H4 (cell line): Measurements from ENCODE around the gene PA2G4. TPM values are rescaled to one million over a fixed set of nuclear protein-coding genes. Genes with fewer than 3 reads are reported as not detected.
"Not testable (repeated sequence)": the region's sequence is repeated elsewhere in the genome, so short reads cannot be mapped to it uniquely, and the experiment has no call there.

Experiments used
- DNase-seq: peaks from one replicate; pipeline ENCODE4 v3.0.0-alpha.2; 2015; ENCODE audit warnings: low spot score
- total RNA-seq: library from RNA; depleted of rRNA; stranded (reverse); fragments of >200 nt; shearing (Covaris generic); gene quantifications from 2 replicates; pipeline ENCODE4 v1.2.3, GENCODE V29; 2014; rRNA removed

Gene PA2G4
- total RNA-seq = 203 and 227 TPM in 2 replicates

DNA sequence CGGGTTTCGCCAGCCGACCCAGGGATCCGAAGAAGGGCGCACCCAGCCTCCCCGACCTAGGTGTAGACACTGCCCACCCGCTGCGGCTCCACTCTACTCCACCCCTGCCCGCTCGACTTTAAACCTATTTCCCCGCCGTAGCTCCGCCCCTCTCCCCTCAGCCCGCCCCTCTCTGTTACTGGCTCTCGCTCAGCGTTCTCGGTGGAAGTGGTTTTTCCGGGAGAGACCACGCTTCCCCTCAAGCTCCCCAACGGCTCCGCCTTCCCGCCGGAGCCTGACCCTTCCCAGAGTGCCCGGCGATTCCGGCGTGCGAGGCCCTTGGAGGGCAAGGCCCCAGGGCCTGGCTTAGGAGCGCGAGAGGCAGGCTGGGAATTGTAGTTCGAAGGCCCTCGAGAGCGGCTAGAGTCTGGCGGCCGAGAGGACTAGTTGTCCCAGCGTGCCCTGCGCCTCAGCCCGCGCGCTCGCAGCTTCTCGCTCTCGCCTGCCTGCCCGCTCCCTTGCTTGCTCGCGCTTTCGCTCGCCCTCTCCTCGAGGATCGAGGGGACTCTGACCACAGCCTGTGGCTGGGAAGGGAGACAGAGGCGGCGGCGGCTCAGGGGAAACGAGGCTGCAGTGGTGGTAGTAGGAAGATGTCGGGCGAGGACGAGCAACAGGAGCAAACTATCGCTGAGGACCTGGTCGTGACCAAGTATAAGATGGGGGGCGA is at the start of gene PA2G4:
TSS of gene PA2G4 (plus strand) at position 451 of the 706 bp plus-strand sequence. CDS start at position 630, 179 bp downstream.
- DNase-seq = peak; percentile 98

DNA sequence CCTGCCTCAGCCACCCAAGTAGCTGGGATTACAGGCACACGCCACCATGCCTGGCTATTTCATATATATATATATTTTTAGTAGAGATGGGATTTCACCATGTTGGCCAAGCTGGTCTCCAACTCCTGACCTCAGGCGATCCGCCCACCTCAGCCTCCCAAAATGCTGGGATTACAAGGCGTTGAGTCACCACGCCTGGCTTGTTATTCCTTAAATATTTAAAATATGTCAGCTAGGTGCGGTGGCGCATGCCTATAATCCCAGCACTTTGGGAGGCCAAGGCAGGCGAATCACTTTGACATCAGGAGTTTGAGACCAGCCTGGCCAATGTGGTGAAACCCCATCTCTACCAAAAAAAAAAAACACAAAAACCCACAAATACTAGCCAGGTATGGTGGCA is 44.4 kb upstream of the PA2G4 start:
- not testable (repeated sequence) for DNase-seq

DNA sequence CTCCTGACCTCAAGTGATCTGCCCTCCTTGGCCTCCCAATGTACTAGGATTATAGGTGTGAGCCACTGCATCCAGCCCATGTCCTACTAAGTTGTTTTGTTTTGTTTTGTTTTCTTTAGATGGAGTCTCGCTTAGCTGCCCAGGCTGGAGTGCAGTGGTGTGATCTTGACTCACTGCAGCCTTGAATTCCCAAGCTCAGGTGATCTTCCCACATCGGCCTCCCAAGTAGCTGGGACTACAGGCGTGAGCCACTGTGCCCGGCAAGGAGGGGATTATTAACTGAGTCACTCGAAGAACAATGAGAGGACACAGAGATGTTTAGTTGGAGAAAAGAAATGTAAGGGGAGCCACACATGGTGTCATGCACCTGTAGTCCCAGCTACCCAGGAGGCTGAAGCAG is 42.4 kb upstream of the PA2G4 start:
- DNase-seq = no peak

DNA sequence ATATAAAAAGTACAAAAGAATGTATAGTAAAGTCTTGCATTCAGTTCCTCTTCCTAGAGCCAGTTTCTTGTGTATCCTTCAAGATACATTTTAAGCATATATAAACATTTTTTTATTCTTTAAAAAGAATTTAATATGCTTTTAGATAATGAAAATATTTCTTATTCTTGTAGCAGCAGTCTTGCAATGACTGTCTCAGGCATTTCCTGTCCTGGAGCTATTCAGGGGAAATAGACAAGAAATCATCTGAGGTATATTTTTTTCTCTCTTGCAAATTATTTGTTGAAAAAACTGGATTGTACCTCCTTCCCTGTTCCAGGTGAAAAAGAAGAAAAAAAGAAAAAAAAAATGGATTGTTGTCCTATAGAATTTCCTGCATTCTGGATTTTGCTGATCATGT is 41.4 kb upstream of the PA2G4 start:
- no peak for DNase-seq

DNA sequence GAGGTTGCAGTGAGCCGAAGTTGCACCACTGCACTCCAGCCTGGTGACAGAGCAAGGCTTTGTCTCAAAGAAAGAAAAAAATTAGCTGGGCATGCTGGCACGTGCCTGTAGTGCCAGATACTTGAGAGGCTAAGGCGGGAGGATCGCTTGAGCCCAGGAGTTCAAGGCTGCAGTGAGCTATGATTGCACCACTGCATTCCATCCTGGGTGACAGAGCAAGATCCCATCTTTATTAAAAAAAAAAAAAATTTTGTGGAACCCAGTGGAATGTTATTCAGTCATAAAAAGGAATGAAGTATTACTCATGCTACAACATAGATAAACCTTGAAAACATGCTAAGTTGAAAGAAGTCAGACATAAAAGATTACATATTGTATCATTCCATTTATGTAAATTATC is 32.7 kb upstream of the PA2G4 start:
- no peak for DNase-seq

DNA sequence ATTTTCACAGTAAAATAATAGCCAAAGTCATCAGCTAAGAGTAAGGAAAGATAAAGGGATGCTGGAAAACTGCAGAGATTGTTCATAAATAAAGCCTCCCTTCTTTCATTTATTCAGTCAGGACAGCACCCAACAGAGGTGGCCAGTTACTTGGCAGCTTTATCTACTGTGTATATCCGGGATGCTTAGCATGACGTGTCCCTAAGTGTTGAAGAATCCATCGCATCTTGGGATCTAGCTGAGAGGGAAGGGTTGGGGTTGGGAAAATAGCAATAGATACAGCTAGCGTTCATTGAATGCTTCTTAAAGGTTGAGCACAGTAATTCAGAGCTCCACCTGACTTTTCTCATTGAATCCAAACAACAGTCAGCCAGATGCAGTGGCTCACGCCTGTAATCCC is 30.0 kb upstream of the PA2G4 start:
- no peak for DNase-seq

DNA sequence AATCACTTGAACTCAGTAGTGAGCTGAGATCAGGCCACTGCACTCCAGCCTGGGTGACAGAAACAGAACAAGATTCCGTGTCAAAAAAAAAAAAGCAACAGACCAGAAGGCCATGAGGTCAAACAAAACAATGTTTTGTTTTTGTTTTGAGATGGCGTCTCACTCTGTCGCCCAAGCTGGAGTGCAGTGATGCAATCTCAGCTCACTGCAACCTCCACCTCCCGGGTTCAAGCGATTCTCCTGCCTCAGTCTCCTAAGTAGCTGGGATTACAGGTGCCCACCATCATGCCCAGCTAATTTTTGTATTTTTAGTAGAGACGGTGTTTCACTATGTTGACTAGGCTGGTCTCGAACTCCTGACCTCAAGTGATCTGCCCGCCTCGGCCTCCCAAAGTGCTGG is 26.4 kb upstream of the PA2G4 start:
- not testable (repeated sequence) for DNase-seq

DNA sequence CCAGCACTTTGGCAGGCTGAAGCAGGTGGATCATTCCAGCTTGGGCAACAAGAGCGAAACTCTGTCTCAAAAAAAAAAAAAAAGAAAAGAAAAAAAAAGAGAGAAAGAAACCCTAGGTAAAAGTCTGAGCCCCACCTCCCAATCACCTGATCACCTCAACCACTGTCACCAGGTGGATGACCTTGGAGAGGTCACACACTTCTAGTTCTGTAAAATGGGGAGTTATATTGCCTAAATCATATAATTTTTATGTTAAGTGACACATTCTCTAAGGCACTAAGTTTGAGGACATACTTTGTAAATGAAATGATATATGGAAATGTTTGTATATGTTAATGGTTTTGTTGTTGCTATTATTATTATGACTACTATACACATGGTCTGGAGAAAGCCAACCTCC is 25.9 kb upstream of the PA2G4 start:
- no peak for DNase-seq

DNA sequence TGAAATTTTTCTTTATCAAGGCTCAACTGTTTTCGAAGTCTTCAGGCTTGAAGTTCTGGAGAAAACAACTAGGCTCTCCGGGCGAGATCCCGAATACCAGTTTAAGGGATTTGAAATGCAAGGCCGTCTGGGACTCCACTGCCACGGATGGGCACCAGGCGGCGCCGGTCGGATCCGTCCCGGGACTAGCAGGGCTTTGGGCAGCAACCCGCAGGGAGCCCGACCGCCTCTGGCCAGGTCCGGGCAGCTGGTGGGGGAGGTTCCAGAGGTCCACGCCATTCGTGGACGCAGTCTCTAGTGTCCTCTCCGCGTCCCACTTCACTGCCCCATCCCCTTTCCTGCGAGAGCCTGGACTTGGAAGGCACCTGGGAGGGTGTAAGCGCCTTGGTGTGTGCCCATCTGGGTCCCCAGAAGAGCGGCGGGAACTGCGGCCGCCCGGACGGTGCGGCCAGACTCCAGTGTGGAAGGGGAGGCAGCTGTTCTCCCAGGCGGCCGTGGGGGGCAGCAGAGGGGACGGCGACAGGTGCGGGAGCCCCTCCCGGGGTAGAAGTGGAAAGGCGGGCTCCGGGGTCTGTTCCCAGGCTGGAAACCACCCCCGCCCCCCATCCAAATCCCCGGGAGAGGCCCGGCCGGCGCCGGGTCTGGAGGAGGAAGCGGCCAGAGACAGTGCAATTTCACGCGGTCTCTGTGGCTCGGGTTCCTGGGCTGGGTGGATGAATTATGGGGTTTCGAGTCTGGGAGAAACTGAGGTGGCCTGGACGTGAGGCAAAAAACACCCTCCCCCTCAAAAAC is 25.2 kb upstream of the PA2G4 start:
- DNase-seq = peak; percentile 64

DNA sequence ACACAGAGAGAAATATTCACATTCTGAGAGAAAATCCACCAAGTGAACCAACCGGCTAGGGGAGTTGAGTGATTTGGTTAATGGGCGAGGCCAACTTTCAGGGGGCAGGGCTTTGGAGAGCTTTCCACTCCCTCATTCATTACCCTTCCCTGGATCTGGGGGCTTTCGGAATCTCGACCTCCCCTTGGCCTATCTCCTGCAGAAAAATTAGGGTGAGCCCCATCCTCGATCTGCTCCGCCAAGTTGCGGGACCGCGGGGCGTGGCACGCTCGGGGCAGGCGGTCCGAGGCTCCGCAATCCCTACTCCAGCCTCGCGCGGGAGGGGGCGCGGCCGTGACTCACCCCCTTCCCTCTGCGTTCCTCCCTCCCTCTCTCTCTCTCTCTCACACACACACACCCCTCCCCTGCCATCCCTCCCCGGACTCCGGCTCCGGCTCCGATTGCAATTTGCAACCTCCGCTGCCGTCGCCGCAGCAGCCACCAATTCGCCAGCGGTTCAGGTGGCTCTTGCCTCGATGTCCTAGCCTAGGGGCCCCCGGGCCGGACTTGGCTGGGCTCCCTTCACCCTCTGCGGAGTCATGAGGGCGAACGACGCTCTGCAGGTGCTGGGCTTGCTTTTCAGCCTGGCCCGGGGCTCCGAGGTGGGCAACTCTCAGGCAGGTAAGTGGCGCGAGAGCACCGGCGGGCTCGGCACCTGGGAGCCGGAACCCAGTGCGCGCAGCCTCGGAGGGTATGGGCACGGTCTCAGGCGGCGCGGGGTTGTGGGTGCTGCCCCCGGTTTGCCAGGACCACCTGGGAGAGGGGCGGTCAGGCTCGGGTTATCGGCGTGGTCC is 24.4 kb upstream of the PA2G4 start, which contains the start of gene ERBB3:
TSS of gene ERBB3 (plus strand) at position 443 of the 833 bp plus-strand sequence. CDS start at position 579, 136 bp downstream.
- DNase-seq = peak; percentile 74

DNA sequence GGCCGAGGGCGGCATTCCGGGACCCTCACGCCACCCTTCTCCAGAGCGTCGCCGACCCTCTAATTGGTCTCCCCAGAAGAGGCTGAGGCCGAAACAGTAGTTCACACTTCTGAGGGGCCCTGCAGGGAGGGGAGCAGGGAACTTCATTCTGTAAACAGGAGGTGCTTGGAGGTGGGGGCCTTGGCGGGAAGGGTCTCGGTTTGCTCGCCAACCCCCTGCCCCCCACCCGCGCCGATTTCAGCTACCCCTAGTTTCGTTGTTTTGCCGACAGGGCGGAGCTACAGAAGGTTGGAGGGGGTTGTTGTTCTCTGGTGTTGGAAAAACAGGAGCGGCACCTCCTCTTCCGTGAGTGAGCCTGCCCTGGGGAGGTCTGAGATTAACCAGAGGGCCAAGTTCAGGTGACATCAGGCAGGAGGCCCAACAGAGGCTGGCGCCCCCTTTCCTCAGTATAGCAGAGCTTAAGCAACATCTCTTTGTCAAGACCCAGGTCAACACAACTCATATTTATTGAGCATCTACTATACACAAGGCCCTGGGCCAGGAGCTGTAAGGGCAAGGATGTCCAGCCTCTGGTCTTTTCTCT is 23.7 kb upstream of the PA2G4 start:
- DNase-seq = no peak

DNA sequence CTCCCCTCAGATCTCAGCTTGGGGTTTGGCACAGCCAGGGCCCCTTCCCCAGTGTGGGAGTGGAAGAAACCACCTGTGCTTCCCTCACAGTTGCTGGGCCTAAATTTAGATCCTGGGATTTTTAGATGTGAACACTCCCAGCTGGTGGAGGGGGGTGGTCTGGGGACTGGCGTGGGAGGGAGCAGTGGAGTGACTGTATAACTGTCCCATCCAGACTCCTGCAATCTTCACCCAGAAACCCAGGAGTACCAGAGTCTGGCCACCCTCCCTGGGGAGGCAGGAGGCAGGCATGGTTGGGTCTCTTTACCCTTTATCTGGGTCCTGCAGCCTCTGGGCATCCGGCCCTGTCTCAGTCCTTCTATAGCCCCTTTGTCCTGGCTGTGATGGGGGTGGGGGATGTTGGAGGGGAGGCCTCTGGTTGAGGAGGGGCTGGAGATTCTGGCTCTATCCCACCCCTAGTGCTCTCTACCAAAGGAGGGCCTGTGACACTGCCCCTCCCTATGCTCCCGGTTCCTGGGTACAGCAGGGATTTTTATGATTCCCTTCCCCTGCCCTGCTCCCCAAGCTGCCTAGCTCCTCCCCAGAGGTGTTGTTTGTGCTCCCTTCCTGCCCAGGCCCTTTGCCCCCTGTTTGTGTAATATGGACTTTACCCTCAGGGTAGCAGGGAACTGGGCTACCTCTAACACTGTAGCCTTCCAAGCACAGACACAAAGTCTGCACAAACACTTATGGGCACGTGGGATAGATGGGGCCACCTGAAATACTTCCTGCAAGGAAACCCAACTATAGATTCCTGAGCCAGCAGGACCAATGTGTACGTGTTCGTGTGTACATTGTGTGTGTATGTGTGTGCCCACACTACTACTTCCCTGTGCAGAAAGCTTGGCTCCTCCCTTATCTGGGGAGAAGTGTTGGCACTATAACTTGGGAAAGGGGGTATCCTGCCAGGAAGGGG is 22.7 kb upstream of the PA2G4 start:
- no peak for DNase-seq

DNA sequence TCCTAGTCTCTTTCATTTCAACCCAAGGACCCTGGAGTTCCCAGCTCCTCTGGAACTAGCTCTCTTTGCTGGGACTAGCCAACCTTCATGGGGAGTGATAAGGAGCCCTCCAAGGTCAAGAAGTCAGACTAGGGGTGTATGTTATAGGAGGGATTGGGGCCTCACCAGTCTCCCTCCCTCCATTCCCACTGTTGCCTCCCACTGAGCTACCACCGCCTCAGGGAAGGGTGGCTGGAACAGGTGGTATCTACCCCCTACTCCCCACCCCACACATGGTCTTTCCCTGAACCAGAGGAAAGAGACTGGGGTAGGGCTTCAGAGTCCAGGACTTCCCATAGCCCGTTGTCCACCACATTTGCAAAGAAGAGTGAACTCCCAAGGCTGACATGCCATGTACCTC is 22.0 kb upstream of the PA2G4 start:
- DNase-seq = no peak

DNA sequence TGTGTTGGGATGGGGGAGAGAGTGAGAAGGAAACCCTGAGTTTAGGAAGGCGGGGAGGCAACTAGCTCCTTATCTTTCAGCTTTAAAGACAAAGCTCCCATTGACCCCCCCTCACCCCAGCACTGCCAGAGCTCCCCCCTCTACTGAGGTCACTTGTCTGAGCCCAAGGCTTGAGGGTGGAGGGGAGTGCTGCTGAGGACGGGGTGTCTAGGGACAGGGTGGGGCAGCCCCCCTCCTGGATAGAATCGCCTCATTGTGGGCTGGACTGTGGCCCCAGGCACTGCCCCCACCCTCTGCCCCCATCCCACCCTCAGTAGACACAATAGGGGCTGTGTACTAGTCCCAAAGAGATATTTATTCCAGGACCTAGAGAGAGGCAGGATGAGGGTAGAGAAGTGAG is 21.4 kb upstream of the PA2G4 start:
- no peak for DNase-seq

DNA sequence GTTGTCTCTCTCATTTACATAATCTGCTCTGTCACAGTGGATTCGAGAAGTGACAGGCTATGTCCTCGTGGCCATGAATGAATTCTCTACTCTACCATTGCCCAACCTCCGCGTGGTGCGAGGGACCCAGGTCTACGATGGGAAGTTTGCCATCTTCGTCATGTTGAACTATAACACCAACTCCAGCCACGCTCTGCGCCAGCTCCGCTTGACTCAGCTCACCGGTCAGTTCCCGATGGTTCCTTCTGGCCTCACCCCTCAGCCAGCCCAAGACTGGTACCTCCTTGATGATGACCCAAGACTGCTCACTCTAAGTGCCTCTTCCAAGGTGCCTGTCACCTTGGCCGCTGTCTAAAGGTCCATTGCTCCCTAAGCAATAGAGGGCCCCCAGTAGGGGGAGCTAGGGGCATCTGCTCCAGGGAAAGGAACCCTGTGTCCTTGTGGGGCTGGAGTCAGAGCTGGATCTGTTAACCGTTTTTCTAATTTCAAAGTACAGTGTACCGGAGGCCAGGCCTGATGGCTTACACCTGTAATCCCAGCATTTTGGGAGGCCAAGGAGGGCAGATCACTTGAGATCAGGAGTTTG is 19.3 kb upstream of the PA2G4 start:
- no peak for DNase-seq

DNA sequence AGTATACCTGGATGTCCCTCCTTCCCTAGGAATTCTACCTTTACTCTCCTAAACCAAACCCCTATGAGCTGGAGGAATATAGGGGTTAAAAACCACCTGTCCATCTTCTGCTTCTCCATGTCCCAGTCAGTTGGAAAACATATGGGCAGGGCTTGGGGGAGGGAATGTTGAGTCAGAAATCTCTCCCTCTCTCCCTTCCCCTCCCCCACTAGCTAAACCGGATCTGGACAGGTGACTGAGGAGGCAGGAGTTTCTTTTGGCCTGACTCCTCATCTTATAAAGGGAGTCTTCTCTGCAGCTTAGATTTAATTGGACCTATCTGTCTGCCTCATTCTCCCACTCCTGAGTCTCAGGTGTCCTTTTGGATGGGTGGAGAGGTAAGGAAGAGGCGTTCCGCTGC is 18.3 kb upstream of the PA2G4 start:
- DNase-seq = no peak

DNA sequence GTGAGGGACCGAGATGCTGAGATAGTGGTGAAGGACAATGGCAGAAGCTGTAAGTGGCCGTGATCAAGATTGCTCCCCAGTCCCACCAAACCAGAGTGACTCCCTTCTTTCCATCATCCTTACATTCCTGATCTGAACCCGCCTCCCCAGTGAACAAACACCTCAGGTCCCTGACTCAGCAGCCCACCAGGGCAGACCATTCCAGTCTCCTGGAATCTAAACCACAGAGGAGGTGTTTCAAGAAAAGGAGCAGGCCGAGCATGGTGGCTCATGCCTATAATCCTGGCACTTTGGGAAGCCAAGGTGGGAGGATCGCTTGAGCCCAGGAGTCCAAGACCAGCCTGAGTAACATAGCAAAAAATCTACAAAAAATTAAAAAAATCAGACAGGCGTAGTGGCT is 17.8 kb upstream of the PA2G4 start:
- DNase-seq = no peak

DNA sequence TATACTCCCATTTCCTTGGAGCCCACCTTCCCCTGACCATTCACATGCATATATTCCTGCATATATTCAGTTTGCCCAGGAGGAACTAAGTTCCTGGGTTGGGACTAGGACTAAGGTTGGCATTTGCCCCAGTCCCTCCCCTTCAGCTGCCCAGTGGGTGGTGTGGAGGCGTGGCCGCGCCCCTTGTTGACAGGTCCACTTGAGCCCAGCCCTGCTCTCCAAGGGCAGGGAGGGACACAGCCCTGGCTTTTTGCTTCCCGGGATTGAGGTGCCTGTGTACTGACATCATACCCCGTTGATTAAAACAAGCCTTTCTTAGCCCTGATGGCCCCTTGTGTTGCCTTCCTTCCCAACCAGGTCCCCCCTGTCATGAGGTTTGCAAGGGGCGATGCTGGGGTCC is 17.1 kb upstream of the PA2G4 start:
- no peak for DNase-seq

DNA sequence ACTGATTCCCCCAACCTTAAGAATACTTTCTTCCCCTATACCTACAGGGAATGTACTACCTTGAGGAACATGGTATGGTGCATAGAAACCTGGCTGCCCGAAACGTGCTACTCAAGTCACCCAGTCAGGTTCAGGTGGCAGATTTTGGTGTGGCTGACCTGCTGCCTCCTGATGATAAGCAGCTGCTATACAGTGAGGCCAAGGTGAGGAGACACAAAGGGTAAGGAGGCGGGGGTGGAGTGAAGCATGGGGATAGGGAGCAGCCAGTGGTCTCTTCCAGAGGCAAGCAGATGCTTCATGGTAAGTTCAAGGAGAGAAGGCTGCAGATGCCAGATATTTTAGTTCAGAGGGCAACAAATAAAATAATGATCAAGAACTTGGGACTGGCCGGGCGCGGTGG is 6.6 kb upstream of the PA2G4 start:
- DNase-seq = no peak

DNA sequence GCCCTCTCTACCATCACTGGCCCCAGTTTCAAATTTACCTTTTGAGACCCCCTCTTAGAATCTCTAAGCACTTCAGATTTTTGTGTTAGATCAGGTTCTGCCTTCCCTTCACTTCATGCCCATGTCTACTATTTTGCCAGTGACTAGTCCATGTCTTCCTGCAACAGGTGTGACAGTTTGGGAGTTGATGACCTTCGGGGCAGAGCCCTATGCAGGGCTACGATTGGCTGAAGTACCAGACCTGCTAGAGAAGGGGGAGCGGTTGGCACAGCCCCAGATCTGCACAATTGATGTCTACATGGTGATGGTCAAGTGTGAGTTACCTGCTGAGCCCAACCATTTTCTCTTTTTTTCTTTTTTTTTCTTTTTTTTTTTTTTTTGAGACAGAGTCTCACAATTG is 5.8 kb upstream of the PA2G4 start:
- no peak for DNase-seq
